ENCODE data around the gene UBA1. TPM values are rescaled to one million over a fixed set of nuclear protein-coding genes. Genes with fewer than 3 reads are reported as not detected.

UBA1 gene
- polyA plus RNA-seq, 1 donor (not counting 4 experiments of a cell fraction or from before 2014, with no cell fraction given): 236 TPM

DNA sequence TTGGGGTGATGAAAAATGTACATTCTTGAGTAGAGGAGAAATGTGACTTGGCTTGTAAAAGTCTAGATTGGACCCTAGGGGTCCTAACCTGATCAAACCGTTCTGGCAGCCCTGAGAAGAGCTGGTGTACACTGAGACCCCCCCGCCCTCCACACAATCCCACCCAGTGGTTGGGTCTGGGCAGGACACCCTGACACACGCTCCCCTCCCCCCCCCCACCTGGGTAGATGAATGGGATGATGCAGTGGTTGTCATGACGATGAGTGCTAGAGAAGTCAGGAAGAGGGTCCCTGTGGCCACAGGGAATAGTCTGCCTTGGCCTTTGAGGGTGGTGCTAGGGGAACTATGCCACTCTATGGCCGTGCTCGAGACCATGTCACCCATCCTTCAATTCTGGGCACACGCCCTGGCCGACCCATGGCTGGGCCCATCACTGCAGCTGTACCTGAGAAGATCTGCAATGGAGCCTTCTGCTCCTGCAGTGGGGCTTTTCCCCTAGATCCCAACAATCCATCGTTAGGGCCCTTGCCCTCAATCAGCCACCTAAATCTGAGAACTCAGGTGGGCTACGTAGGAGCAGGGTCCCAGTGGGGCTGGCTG lies 29.2 kb downstream of the UBA1 start:
- no peak for TF ChIP-seq EZH2 (IDR thresholded peaks at IDR 0.05; ENCODE audit: low read length)
- TF ChIP-seq, protein P1, sequence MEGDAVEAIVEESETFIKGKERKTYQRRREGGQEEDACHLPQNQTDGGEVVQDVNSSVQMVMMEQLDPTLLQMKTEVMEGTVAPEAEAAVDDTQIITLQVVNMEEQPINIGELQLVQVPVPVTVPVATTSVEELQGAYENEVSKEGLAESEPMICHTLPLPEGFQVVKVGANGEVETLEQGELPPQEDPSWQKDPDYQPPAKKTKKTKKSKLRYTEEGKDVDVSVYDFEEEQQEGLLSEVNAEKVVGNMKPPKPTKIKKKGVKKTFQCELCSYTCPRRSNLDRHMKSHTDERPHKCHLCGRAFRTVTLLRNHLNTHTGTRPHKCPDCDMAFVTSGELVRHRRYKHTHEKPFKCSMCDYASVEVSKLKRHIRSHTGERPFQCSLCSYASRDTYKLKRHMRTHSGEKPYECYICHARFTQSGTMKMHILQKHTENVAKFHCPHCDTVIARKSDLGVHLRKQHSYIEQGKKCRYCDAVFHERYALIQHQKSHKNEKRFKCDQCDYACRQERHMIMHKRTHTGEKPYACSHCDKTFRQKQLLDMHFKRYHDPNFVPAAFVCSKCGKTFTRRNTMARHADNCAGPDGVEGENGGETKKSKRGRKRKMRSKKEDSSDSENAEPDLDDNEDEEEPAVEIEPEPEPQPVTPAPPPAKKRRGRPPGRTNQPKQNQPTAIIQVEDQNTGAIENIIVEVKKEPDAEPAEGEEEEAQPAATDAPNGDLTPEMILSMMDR (optimal IDR thresholded peaks at IDR 0.05 in 1 of 3, IDR thresholded peaks at IDR 0.05 in 1 of 3, conservative IDR thresholded peaks at IDR 0.05 in 1 of 3; ENCODE audit: extremely low read depth in 1 of 3, insufficient read depth in 2 of 3, low read length in 3 of 3): no peak
- H3K27me3 ChIP-seq (ENCODE audit: control insufficient read depth, extremely low read depth, insufficient read depth, low read length): no peaks in the 10 kb centered on the region
- peaks cover 25 to 46% of the 10 kb centered on the region in 2 experiments for H3K36me3 ChIP-seq (ENCODE audit: control insufficient read depth in 2 of 2, extremely low read depth in 1 of 2, insufficient read depth in 2 of 2, low read length in 2 of 2)
- FAIRE-seq: no peak
- no peak overlapping the region for H3K4me2 ChIP-seq (ENCODE audit: control insufficient read depth, extremely low read depth, insufficient read depth, low read depth, low read length)
- no peak overlapping the region for H2AFZ ChIP-seq (ENCODE audit: control insufficient read depth, low read length)
- no peak for DNase-seq (ENCODE audit: low read depth, low spot score)
- H3K27ac ChIP-seq (ENCODE audit: control insufficient read depth, insufficient read depth, low read length): no peak overlapping the region
- H3K9me1 ChIP-seq (ENCODE audit: control insufficient read depth, extremely low read depth, insufficient read depth, low read length): no peaks in the 10 kb centered on the region
- dilution Hi-C loops (cut with MboI; ENCODE audit: extremely low pct_ligation_motif_present, low sequenced_read_pairs): no loop called here
- peaks cover 12% of the 10 kb centered on the region for H3K4me1 ChIP-seq (ENCODE audit: control insufficient read depth, extremely low read depth, insufficient read depth, low read length)
- no peaks in the 10 kb centered on the region for H3K9me3 ChIP-seq (ENCODE audit: control insufficient read depth, low read depth, low read length)
- H3K9ac ChIP-seq (ENCODE audit: control insufficient read depth, extremely low read depth, insufficient read depth, low read length): no peak overlapping the region
- no peak overlapping the region for H3K4me3 ChIP-seq (ENCODE audit: control insufficient read depth in 2 of 3, extremely low read depth in 1 of 3, insufficient read depth in 2 of 3, low read depth in 1 of 3, low read length in 3 of 3)
- H3K79me2 ChIP-seq (ENCODE audit: control insufficient read depth, insufficient read depth, low read length): peaks cover 43% of the 10 kb centered on the region
- H4K20me1 ChIP-seq (ENCODE audit: control insufficient read depth, extremely low read depth, insufficient read depth, low read length): peaks cover 19% of the 10 kb centered on the region

DNA sequence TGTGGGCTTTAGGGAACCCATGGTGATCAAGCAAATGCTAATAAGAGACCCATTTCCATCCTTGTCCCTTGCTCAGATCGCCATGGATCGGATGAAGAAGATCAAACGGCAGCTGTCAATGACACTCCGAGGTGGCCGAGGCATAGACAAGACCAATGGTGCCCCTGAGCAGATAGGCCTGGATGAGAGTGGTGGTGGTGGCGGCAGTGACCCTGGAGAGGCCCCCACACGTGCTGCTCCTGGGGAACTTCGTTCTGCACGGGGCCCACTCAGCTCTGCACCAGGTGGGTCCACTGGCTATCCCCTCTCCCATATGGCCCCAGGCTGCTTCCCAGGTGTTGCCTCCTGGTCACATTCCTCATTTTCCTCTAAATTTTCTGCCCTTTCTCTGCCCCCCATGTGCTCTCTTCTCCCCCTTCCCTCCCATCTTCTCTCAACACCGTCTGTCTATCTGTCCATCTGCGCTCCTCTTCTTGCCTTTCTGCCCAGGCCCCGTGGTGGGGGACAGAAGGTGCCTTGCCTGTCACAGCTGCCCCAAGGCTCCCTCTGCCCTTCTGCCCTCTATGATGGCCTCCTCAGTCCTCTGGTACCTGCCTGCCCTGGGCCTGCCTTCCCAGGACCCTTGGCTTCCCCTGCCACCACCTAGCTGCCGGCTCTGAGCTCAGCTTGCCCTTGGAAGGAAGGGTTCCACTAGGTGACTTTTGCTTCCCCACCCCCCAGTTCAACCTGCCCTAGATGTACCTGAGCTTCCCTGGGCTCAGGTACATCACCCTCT lies 30.0 kb downstream of the UBA1 start:
- no peak overlapping the region for H2AFZ ChIP-seq (ENCODE audit: control insufficient read depth, low read length)
- no peaks in the 10 kb centered on the region for H3K9me1 ChIP-seq (ENCODE audit: control insufficient read depth, extremely low read depth, insufficient read depth, low read length)
- peaks cover 41% of the 10 kb centered on the region for H3K79me2 ChIP-seq (ENCODE audit: control insufficient read depth, insufficient read depth, low read length)
- TF ChIP-seq EZH2 (IDR thresholded peaks at IDR 0.05; ENCODE audit: low read length): no peak
- TF ChIP-seq, protein P1 (optimal IDR thresholded peaks at IDR 0.05 in 1 of 3, IDR thresholded peaks at IDR 0.05 in 1 of 3, conservative IDR thresholded peaks at IDR 0.05 in 1 of 3; ENCODE audit: extremely low read depth in 1 of 3, insufficient read depth in 2 of 3, low read length in 3 of 3): no peak
- H3K9ac ChIP-seq (ENCODE audit: control insufficient read depth, extremely low read depth, insufficient read depth, low read length): no peak overlapping the region
- H3K4me2 ChIP-seq (ENCODE audit: control insufficient read depth, extremely low read depth, insufficient read depth, low read depth, low read length): no peak overlapping the region
- H3K9me3 ChIP-seq (ENCODE audit: control insufficient read depth, low read depth, low read length): no peaks in the 10 kb centered on the region
- peaks cover 12% of the 10 kb centered on the region for H3K4me1 ChIP-seq (ENCODE audit: control insufficient read depth, extremely low read depth, insufficient read depth, low read length)
- dilution Hi-C loops (cut with MboI; ENCODE audit: extremely low pct_ligation_motif_present, low sequenced_read_pairs): no loop called here
- peaks cover 19% of the 10 kb centered on the region for H4K20me1 ChIP-seq (ENCODE audit: control insufficient read depth, extremely low read depth, insufficient read depth, low read length)
- no peaks in the 10 kb centered on the region for H3K27me3 ChIP-seq (ENCODE audit: control insufficient read depth, extremely low read depth, insufficient read depth, low read length)
- no peak overlapping the region for H3K4me3 ChIP-seq (ENCODE audit: control insufficient read depth in 2 of 3, extremely low read depth in 1 of 3, insufficient read depth in 2 of 3, low read depth in 1 of 3, low read length in 3 of 3)
- H3K36me3 ChIP-seq (ENCODE audit: control insufficient read depth in 2 of 2, extremely low read depth in 1 of 2, insufficient read depth in 2 of 2, low read length in 2 of 2): peaks cover 29 to 52% of the 10 kb centered on the region in 2 experiments
- DNase-seq (ENCODE audit: low read depth, low spot score) (no peak), FAIRE-seq (no peak)
- no peak overlapping the region for H3K27ac ChIP-seq (ENCODE audit: control insufficient read depth, insufficient read depth, low read length)
